H9 (cell line): ENCODE data around the gene MYH7. TPM values are rescaled to one million over a fixed set of nuclear protein-coding genes. Genes with fewer than 3 reads are reported as not detected.

Source experiments
- DNase-seq: peaks from one replicate; pipeline ENCODE4 v3.0.0-alpha.2; 2017
- H2AFZ ChIP-seq: one replicate; pipeline ENCODE4 v1.6.1; 2013; ENCODE audit warnings: mild to moderate bottlenecking, low read length, control low read depth, moderate library complexity
- H2AK5ac ChIP-seq: 2 replicates; pipeline ENCODE4 v1.6.1; 2013; ENCODE audit warnings: low read length, control low read depth, mixed read lengths; ENCODE audit not compliant: insufficient read length
- H2BK120ac ChIP-seq: one replicate; pipeline ENCODE4 v1.6.1; 2013; ENCODE audit warnings: low read depth, mild to moderate bottlenecking, low read length, control low read depth, inconsistent platforms; ENCODE audit not compliant: poor library complexity, severe bottlenecking
- H2BK12ac ChIP-seq: 2 replicates; pipeline ENCODE4 v1.6.1; 2013; ENCODE audit warnings: low read length, control low read depth, mixed read lengths, low read depth; ENCODE audit not compliant: insufficient read length
- H2BK15ac ChIP-seq: 2 replicates; pipeline ENCODE4 v1.6.1; 2013; ENCODE audit warnings: low read depth, low read length, control low read depth
- H2BK20ac ChIP-seq: one replicate; pipeline ENCODE4 v1.6.1; 2013; ENCODE audit warnings: low read depth, mild to moderate bottlenecking, low read length, control low read depth, inconsistent platforms; ENCODE audit not compliant: poor library complexity, severe bottlenecking
- H2BK5ac ChIP-seq: 2 replicates; pipeline ENCODE4 v1.6.1; 2013; ENCODE audit warnings: low read length, control low read depth, mixed read lengths; ENCODE audit not compliant: insufficient read length
- H3K14ac ChIP-seq: 2 replicates; pipeline ENCODE4 v1.6.1; 2013; ENCODE audit warnings: low read length, control low read depth; ENCODE audit not compliant: insufficient read depth
- H3K18ac ChIP-seq: 2 replicates; pipeline ENCODE4 v1.6.1; 2013; ENCODE audit warnings: low read depth, mild to moderate bottlenecking, mixed read lengths, low read length, control low read depth; ENCODE audit not compliant: insufficient read length
- H3K23ac ChIP-seq: 2 replicates; pipeline ENCODE4 v1.6.1; 2013; ENCODE audit warnings: low read length, control low read depth, mixed read lengths, low read depth; ENCODE audit not compliant: insufficient read length
- H3K23me2 ChIP-seq: 2 replicates; pipeline ENCODE4 v1.6.1; 2013; ENCODE audit warnings: low read depth, mild to moderate bottlenecking, mixed read lengths, low read length, control low read depth; ENCODE audit not compliant: insufficient read length, poor library complexity, severe bottlenecking
- H3K27ac ChIP-seq: 2 replicates; pipeline ENCODE4 v1.5.1; 2013; ENCODE audit warnings: low read length, control low read depth, mixed read lengths, low read depth; ENCODE audit not compliant: insufficient read length
- H3K27me3 ChIP-seq: 2 replicates; pipeline ENCODE4 v1.6.1; 2013; ENCODE audit warnings: low read length, control low read depth, inconsistent platforms; ENCODE audit not compliant: insufficient read depth
- H3K4ac ChIP-seq: 2 replicates; pipeline ENCODE4 v1.6.1; 2013; ENCODE audit warnings: low read depth, mild to moderate bottlenecking, control low read depth, inconsistent platforms, low read length, moderate library complexity
- H3K4me1 ChIP-seq: 2 replicates; pipeline ENCODE4 v1.6.1; 2013; ENCODE audit warnings: low read length, control low read depth, inconsistent platforms; ENCODE audit not compliant: insufficient read depth
- H3K4me2 ChIP-seq: 2 replicates; pipeline ENCODE4 v1.6.1; 2013; ENCODE audit warnings: low read length, control low read depth, mixed read lengths; ENCODE audit not compliant: insufficient read length, insufficient read depth
- H3K56ac ChIP-seq: 2 replicates; pipeline ENCODE4 v1.6.1; 2013; ENCODE audit warnings: low read depth, mild to moderate bottlenecking, mixed read lengths, low read length, control low read depth; ENCODE audit not compliant: insufficient read length
- H3K79me1 ChIP-seq: 2 replicates; pipeline ENCODE4 v1.6.1; 2013; ENCODE audit warnings: low read depth, mild to moderate bottlenecking, moderate library complexity, low read length, control low read depth, inconsistent platforms; ENCODE audit not compliant: insufficient read depth, poor library complexity, severe bottlenecking
- H3K79me2 ChIP-seq: 2 replicates; pipeline ENCODE4 v1.6.1; 2013; ENCODE audit warnings: low read length, control low read depth, inconsistent platforms; ENCODE audit not compliant: insufficient read depth
- H3K9ac ChIP-seq: 2 replicates; pipeline ENCODE4 v1.6.1; 2013; ENCODE audit warnings: low read length, control low read depth, mixed read lengths; ENCODE audit not compliant: insufficient read length; ENCODE audit errors: extremely low read depth
- H3K9me3 ChIP-seq: one replicate; pipeline ENCODE4 v1.6.1; 2013; ENCODE audit warnings: low read depth, low read length, inconsistent platforms; ENCODE audit not compliant: control insufficient read depth
- H3T11ph ChIP-seq: one replicate; pipeline ENCODE4 v1.6.1; 2013; ENCODE audit warnings: mild to moderate bottlenecking, low read length, control low read depth, inconsistent platforms
- H4K20me1 ChIP-seq: one replicate; pipeline ENCODE4 v1.6.1; 2013; ENCODE audit not compliant: control insufficient read depth, insufficient read length, insufficient read depth
- H4K5ac ChIP-seq: 2 replicates; pipeline ENCODE4 v1.6.1; 2013; ENCODE audit warnings: low read depth, mild to moderate bottlenecking, mixed read lengths, low read length, control low read depth; ENCODE audit not compliant: insufficient read length
- H4K8ac ChIP-seq: replicated peaks from 2 replicates; pipeline ENCODE4 v1.6.1; 2013; ENCODE audit warnings: low read length, control low read depth, mixed read lengths, low read depth; ENCODE audit not compliant: insufficient read length
- H4K91ac ChIP-seq: 2 replicates; pipeline ENCODE4 v1.6.1; 2013; ENCODE audit warnings: low read depth, mild to moderate bottlenecking, moderate library complexity, mixed read lengths, low read length, control low read depth; ENCODE audit not compliant: insufficient read length
- H3K27ac Mint-ChIP-seq, 3 experiments: 2 replicates in 2 of 3; 3 replicates in 1 of 3; pipeline ENCODE4 v1.8.0; 2020 to 2021; ENCODE audit warnings: mixed read lengths in 3 of 3, mild to moderate bottlenecking in 1 of 3, moderate library complexity in 1 of 3
- H3K27me3 Mint-ChIP-seq: 2 replicates; pipeline ENCODE4 v1.8.0; 2021; ENCODE audit warnings: low read depth, mild to moderate bottlenecking, moderate library complexity, mixed read lengths
- H3K36me3 Mint-ChIP-seq, 3 experiments: 2 replicates in 2 of 3; 3 replicates in 1 of 3; pipeline ENCODE4 v1.8.0; 2020 to 2021; ENCODE audit warnings: low read depth in 3 of 3, mixed read lengths in 3 of 3; ENCODE audit not compliant: insufficient read depth in 1 of 3
- H3K4me1 Mint-ChIP-seq, 2 experiments: 2 replicates each; pipeline ENCODE4 v1.8.0; 2020; ENCODE audit warnings: mixed read lengths in 2 of 2
- H3K4me3 Mint-ChIP-seq, 2 experiments: 2 replicates in 1 of 2; 3 replicates in 1 of 2; pipeline ENCODE4 v1.8.0; 2020 to 2021; ENCODE audit warnings: mild to moderate bottlenecking in 2 of 2, mixed read lengths in 2 of 2, moderate library complexity in 1 of 2
- H3K9me3 Mint-ChIP-seq, 2 experiments: 2 replicates in 1 of 2; 3 replicates in 1 of 2; pipeline ENCODE4 v1.8.0; 2020; ENCODE audit warnings: mild to moderate bottlenecking in 2 of 2, mixed read lengths in 2 of 2, moderate library complexity in 1 of 2
- CTCF ChIP-seq: fragments of 200-600 bp; sonication (generic); conservative IDR thresholded peaks from 3 replicates; pipeline ENCODE4 v1.8.0; 2021; ENCODE audit warnings: antibody characterized with exemption, mild to moderate bottlenecking
- WGBS: extraction: QIAGEN DNeasy Blood & Tissue Kit; methylation state at CpG from one replicate; pipeline ENCODE4 v1.1.7; 2013; ENCODE audit warnings: missing lambda C conversion rate, low lambda C conversion rate, mixed read lengths; ENCODE audit not compliant: insufficient read length; ENCODE audit errors: extremely low coverage; 5-methylcytosine and 5-hydroxymethylcytosine counted together
- total RNA-seq: library from RNA; stranded (reverse); gene quantifications from 2 replicates; pipeline ENCODE4 v1.2.1, GENCODE V29; 2021

Gene MYH7
- total RNA-seq, 1 experiment from 2014 or later = not detected

DNA sequence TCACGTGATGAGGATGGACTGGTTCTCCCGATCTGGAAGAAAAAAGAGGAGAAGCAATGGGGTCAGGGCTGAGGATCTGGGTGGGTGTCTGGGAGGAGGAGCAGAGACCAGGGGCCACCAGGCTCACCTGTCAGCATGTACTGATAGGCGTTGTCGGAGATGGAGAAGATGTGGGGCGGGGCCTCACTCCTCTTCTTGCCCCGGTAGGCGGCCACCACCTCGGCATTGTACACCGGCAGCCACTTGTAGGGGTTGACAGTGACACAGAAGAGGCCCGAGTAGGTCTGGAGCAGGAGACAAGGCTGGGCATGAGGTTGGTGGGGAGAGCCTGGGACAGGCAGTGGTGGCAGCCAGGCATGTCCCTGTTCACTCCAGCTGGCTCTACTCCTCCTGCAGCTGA lies 30.4 kb downstream of the MYH7 start:
- no peak overlapping the region for H3K56ac ChIP-seq
- no peak overlapping the region for H2BK20ac ChIP-seq
- H2BK15ac ChIP-seq = no peak overlapping the region
- no peak overlapping the region for H4K5ac ChIP-seq
- no peaks in the 10 kb centered on the region for H3K23me2 ChIP-seq
- no peak overlapping the region for H2BK120ac ChIP-seq
- H2BK5ac ChIP-seq = no peak overlapping the region
- no peak overlapping the region for H2AK5ac ChIP-seq
- H2BK12ac ChIP-seq = no peak overlapping the region
- Mint-ChIP-seq H3K36me3 (no peaks in the 10 kb centered on the region), H3K27me3 (peaks cover 60% of the 10 kb centered on the region), H3K4me1 (peaks cover 11 to 20% of the 10 kb centered on the region in 2 experiments), H3K27ac (no peak overlapping the region), H3K4me3 (no peak overlapping the region; a peak in 1 of 5 replicates), H3K9me3 (no peaks in the 10 kb centered on the region)
- H3K9ac ChIP-seq = no peak overlapping the region
- H3K18ac ChIP-seq = no peak overlapping the region
- no peaks in the 10 kb centered on the region for H4K20me1 ChIP-seq
- H3K14ac ChIP-seq = no peak overlapping the region
- H3T11ph ChIP-seq = no peak overlapping the region
- no peaks in the 10 kb centered on the region for H3K4me1 ChIP-seq
- no peak overlapping the region for H3K23ac ChIP-seq
- H3K9me3 ChIP-seq = no peaks in the 10 kb centered on the region
- H3K79me1 ChIP-seq = no peaks in the 10 kb centered on the region
- TF ChIP-seq CTCF = no peak
- no peaks in the 10 kb centered on the region for H3K79me2 ChIP-seq
- H3K4ac ChIP-seq = no peak overlapping the region
- H4K91ac ChIP-seq = no peak overlapping the region
- no peak for DNase-seq
- WGBS = no CpG with 5 or more reads among the region's 10 CpGs
- H3K4me2 ChIP-seq = no peak overlapping the region
- H4K8ac ChIP-seq = no peak overlapping the region
- H3K27me3 ChIP-seq = no peaks in the 10 kb centered on the region
- H2AFZ ChIP-seq = no peak overlapping the region
- H3K27ac ChIP-seq = no peak overlapping the region
